HUES48 (cell line): ENCODE results near the gene CACNA1A.
"Not testable (repeated sequence)": the region's sequence is repeated elsewhere in the genome, so short reads cannot be mapped to it uniquely, and the experiment has no call there.

Experiments
- H3K27ac ChIP-seq: one replicate; pipeline ENCODE4 v1.7.0; 2013; ENCODE audit warnings: low read depth, low read length, inconsistent platforms
- H3K27me3 ChIP-seq: 2 replicates; pipeline ENCODE4 v1.6.1; 2013; ENCODE audit warnings: mild to moderate bottlenecking, low read length; ENCODE audit not compliant: control insufficient read depth, insufficient read depth
- H3K36me3 ChIP-seq: 2 replicates; pipeline ENCODE4 v1.6.1; 2013; ENCODE audit warnings: low read length; ENCODE audit not compliant: control insufficient read depth, insufficient read depth
- H3K4me1 ChIP-seq: 2 replicates; pipeline ENCODE4 v1.6.1; 2013; ENCODE audit warnings: mild to moderate bottlenecking, low read length; ENCODE audit not compliant: control insufficient read depth, insufficient read depth
- H3K4me3 ChIP-seq: 2 replicates; pipeline ENCODE4 v1.5.1; 2013; ENCODE audit warnings: mild to moderate bottlenecking, low read depth, low read length
- H3K9ac ChIP-seq: 2 replicates; pipeline ENCODE4 v1.6.1; 2013; ENCODE audit warnings: mild to moderate bottlenecking, low read depth, low read length, moderate library complexity
- H3K9me3 ChIP-seq: 2 replicates; pipeline ENCODE4 v1.6.1; 2013; ENCODE audit warnings: low read length; ENCODE audit not compliant: control insufficient read depth, insufficient read depth

CACNA1A gene

GRCh38 chr19:13172346-13173138 lies 333.7 kb downstream of the CACNA1A start:
- Histone ChIP-seq H3K4me1 (peaks cover 9% of the 10 kb centered on the region; the same call in 1 of the 2 replicates), H3K36me3 (no peaks in the 10 kb centered on the region), H3K9me3 (no peaks in the 10 kb centered on the region), H3K9ac (no peak overlapping the region), H3K27me3 (no peaks in the 10 kb centered on the region), H3K27ac (no peak overlapping the region), H3K4me3 (no peak overlapping the region)

- Histone ChIP-seq H3K4me1 (peaks cover 15% of the 10 kb centered on the region; the same call in 1 of the 2 replicates), H3K9me3 (no peaks in the 10 kb centered on the region), H3K9ac (no peak overlapping the region), H3K4me3 (no peak overlapping the region), H3K27me3 (no peaks in the 10 kb centered on the region), H3K36me3 (no peaks in the 10 kb centered on the region), H3K27ac (no peak overlapping the region)
These were observed 335.1 kb downstream of the CACNA1A start for GRCh38 chr19:13171146-13171545.

GRCh38 chr19:13169769-13170168 lies 336.5 kb downstream of the CACNA1A start:
- no peak overlapping the region for H3K4me3 ChIP-seq
- H3K27ac ChIP-seq = no peak overlapping the region
- no peaks in the 10 kb centered on the region for H3K27me3 ChIP-seq
- H3K36me3 ChIP-seq = no peaks in the 10 kb centered on the region
- no peaks in the 10 kb centered on the region for H3K9me3 ChIP-seq
- no peak overlapping the region for H3K9ac ChIP-seq
- peaks cover 27% of the 10 kb centered on the region for H3K4me1 ChIP-seq

- H3K9me3 ChIP-seq, H3K9ac ChIP-seq, H3K27me3 ChIP-seq, H3K4me3 ChIP-seq, H3K36me3 ChIP-seq: not testable (repeated sequence)
- Histone ChIP-seq H3K27ac (peak overlapping the region; percentile 99), H3K4me1 (peaks cover 38% of the 10 kb centered on the region)
These were observed 340.1 kb downstream of the CACNA1A start for GRCh38 chr19:13166151-13166550.

- H3K27me3 ChIP-seq = no peaks in the 10 kb centered on the region
- H3K27ac ChIP-seq = peak overlapping the region; percentile 99
- H3K4me1 ChIP-seq = peaks cover 38% of the 10 kb centered on the region
- H3K9ac ChIP-seq = peak overlapping the region; percentile 58
- H3K36me3 ChIP-seq = no peaks in the 10 kb centered on the region
- peak overlapping the region; percentile 35 for H3K4me3 ChIP-seq
- H3K9me3 ChIP-seq = no peaks in the 10 kb centered on the region
These were observed 340.9 kb downstream of the CACNA1A start for GRCh38 chr19:13165162-13165997.

GRCh38 chr19:13164343-13165161 lies 341.7 kb downstream of the CACNA1A start:
- Histone ChIP-seq H3K4me1 (peaks cover 38% of the 10 kb centered on the region), H3K9ac (peak overlapping the region; percentile 58), H3K4me3 (peak overlapping the region; percentile 59), H3K9me3 (no peaks in the 10 kb centered on the region), H3K36me3 (no peaks in the 10 kb centered on the region), H3K27ac (peak overlapping the region; percentile 99), H3K27me3 (no peaks in the 10 kb centered on the region)

GRCh38 chr19:13163609-13164342 lies 342.5 kb downstream of the CACNA1A start:
- Histone ChIP-seq H3K27ac (peak overlapping the region; percentile 99), H3K9me3 (no peaks in the 10 kb centered on the region), H3K4me1 (peaks cover 36% of the 10 kb centered on the region), H3K36me3 (no peaks in the 10 kb centered on the region), H3K27me3 (no peaks in the 10 kb centered on the region), H3K9ac (peak overlapping the region; percentile 89), H3K4me3 (peak overlapping the region; percentile 59)

GRCh38 chr19:13162724-13163608 lies 343.3 kb downstream of the CACNA1A start:
- Histone ChIP-seq H3K9ac (peak overlapping the region; percentile 89), H3K27ac (peak overlapping the region; percentile 99), H3K4me1 (peaks cover 32% of the 10 kb centered on the region), H3K4me3 (peak overlapping the region; percentile 59), H3K27me3 (no peaks in the 10 kb centered on the region), H3K36me3 (no peaks in the 10 kb centered on the region), H3K9me3 (no peaks in the 10 kb centered on the region)

- Histone ChIP-seq H3K27me3 (no peaks in the 10 kb centered on the region), H3K4me3 (no peak overlapping the region), H3K36me3 (no peaks in the 10 kb centered on the region), H3K9me3 (no peaks in the 10 kb centered on the region), H3K27ac (no peak overlapping the region), H3K9ac (no peak overlapping the region), H3K4me1 (peaks cover 24% of the 10 kb centered on the region)
These were observed 345.7 kb downstream of the CACNA1A start for GRCh38 chr19:13160557-13160956.
